HG03354 (cell line): Measurements from ENCODE around the gene PTGES3L.
"Not testable (repeated sequence)": the region's sequence is repeated elsewhere in the genome, so short reads cannot be mapped to it uniquely, and the experiment has no call there.

Source experiments
- ATAC-seq: cut with Tn5 transposase; IDR thresholded peaks from one replicate; pipeline ENCODE4 v1.9.1; 2021; ENCODE audit warnings: mild to moderate bottlenecking; ENCODE audit not compliant: unreplicated experiment, poor library complexity, severe bottlenecking

The PTGES3L gene

DNA sequence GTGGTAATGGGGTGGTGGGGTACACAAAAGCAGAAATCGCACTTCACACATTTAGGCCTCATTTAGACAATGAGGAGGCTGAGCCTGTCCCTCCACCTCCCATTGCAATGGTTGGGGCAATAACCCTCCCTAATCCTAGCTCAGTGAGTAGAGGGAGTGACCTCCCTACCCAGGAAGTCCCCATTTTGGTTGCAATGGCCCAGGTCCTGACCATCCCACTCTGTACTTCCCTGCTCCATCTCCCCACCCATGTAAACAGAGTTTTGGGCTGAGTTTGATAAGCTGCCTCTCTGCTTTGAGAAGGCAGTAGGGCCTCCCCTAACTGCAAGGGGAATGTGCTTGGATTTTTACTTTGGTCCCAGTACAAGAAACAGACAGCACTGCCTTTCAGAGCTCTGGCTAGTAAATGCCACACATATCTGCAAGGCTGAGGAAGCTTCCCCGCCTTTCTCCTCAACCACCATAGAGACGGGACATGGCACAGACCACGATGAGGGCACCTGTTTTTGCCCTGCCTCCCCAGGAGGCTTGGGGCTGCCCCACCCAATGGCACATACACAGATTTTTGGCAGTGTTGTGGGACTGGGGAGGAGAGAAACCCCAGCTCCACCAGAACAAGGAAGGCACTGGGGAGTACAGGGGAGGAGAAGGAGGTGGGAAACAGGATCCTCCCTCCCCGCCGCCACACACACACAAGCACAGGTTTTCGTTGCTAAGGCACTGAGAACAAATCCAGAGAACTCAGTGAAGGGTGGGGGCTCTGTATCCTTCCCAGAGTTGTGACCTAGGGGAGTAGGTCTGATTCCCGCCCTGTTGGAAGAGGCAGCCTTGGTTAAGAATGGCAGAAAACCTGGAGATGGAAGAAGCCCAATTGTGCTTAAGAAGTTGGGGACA, 35.0 kb upstream of the PTGES3L start:
- no peak for ATAC-seq

DNA sequence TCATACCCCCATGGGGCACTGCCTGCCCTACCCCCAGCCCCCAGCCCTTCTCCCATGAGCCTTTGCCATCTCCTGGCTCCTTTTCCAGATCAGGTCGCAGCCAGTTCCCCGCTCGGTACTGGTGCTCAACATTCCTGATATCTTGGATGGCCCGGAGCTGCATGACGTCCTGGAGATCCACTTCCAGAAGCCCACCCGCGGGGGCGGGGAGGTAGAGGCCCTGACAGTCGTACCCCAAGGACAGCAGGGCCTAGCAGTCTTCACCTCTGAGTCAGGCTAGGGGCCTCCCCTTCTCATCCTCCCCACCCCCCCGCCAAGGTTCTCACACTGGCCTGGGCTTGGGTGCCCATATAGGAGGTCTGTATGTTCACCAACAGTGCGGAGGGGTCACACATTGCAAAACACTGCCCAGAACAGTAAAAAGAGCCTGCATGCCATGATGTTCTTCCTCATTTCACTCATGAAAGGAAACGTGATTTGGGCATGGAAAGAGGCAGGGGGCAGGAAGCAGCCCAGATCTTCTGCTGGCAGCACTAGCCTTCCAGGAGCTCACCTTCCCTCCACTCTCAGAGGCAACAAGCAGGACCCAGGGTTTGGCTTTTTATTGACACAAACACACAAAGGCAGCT, 34.3 kb upstream of the PTGES3L start:
- no peak for ATAC-seq

GRCh38 chr17:43013296-43013695, 33.4 kb upstream of the PTGES3L start:
- no peak for ATAC-seq

DNA sequence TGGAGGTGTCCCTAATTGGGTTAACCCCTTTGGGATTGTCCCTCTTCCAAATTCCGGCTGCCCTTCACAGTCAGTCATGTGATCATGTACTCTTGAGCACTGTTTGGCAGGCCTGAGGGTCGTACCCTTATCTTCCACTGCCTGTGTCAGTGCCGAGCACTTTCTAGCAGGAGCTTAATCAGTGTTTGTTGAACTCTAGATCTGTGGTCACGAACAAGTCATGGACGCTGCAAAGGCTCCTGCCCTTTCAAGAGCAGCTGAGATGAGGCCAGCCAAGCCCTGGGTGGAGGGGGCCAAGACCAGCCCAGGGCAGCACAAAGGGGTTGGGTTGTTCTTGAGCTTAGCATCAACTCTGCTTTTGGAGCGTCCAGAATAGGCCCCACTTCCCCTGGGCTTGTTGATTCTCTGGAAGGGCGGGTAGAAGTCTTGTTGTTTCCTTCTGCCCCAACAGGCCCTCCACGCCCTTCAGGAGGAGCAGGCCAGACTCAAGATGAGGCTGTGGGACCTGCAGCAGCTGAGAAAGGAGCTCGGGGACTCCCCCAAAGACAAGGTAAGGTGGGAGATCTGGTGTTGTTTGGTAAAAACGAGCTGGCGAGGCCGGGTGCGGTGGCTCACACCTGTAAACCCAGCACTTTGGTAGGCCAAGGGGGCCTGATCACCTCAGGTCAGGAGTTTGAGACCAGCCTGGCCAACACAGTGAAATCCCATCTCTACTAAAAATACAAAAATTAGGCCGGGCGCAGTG, 32.0 kb upstream of the PTGES3L start:
- no peak for ATAC-seq

- no peak for ATAC-seq
These were observed 30.9 kb upstream of the PTGES3L start for GRCh38 chr17:43010667-43011308.

GRCh38 chr17:43006639-43007551, 27.0 kb upstream of the PTGES3L start, which contains the start of gene IFI35:
Gene IFI35 (plus strand): TSS chr17:43006784. CDS start chr17:43006948, 164 bp downstream.
- ATAC-seq, result peak; percentile 83

GRCh38 chr17:43003542-43004172, 23.8 kb upstream of the PTGES3L start:
- ATAC-seq, result no peak

GRCh38 chr17:43000894-43001293, 21.0 kb upstream of the PTGES3L start:
- not testable (repeated sequence) for ATAC-seq

DNA sequence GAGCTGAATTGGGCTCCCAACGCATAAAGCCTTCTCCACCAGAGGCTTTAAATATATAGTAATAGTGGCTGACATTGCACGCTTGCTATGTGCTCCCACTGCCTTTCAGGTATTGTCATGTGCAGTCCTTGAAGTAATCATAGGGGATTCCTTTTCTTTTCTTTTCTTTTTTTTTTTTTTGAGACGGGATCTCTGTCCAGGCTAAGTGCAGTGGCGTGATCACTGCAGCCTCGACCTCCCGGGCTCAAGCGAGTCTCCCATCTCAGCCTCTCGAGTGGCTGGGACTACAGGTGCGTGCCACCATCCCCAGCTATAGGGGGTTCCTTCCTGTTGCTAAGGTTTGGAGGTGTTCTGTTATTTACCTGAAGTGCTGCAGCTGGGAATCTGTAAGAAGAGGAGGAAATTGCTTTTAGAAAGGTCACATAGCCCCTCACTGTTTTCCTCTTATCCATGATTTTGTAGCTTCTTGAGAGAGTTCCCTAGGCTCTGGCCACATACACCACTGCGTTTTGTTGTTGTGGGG, 19.2 kb upstream of the PTGES3L start:
- no peak for ATAC-seq

- ATAC-seq, result peak; percentile 93
These were observed 18.4 kb upstream of the PTGES3L start, which contains the start of gene RPL27 for GRCh38 chr17:42997984-42998938. Gene RPL27 (plus strand): TSS chr17:42998419. CDS start chr17:42998751, 332 bp downstream.

DNA sequence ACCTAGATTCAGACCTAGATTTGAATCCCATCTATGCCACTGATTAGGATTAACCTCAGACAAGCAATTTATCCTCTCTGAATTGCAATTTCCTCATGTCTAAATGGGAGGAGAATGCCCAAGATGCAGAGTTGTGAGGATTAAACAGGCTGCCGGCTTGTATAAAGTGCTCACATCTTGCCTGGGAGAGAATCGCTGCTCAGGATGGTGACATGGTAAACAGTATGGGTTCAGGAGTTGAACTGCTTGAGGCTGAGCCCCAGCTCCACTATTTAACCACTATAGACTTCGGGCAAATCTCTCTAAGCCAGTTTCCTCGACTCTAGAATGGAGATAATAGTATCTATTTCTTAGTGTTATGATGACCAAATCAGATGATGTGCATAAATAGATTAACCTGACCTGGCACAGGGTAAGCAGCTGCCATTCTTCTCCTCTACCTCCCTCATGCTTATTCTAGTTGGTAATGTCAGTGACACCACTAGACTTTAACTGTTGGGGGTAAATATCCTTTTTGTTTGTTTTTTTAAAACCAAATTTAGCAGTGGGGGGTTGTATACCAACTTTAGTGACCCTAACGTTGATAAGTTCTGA, 17.6 kb upstream of the PTGES3L start:
- no peak for ATAC-seq

- not testable (repeated sequence) for ATAC-seq
These were observed 14.0 kb upstream of the PTGES3L start for GRCh38 chr17:42993913-42994312.

- ATAC-seq, result no peak
These were observed 13.0 kb upstream of the PTGES3L start for GRCh38 chr17:42992872-42993271.

- no peak for ATAC-seq
These were observed 11.6 kb upstream of the PTGES3L start for GRCh38 chr17:42991471-42991870.

DNA sequence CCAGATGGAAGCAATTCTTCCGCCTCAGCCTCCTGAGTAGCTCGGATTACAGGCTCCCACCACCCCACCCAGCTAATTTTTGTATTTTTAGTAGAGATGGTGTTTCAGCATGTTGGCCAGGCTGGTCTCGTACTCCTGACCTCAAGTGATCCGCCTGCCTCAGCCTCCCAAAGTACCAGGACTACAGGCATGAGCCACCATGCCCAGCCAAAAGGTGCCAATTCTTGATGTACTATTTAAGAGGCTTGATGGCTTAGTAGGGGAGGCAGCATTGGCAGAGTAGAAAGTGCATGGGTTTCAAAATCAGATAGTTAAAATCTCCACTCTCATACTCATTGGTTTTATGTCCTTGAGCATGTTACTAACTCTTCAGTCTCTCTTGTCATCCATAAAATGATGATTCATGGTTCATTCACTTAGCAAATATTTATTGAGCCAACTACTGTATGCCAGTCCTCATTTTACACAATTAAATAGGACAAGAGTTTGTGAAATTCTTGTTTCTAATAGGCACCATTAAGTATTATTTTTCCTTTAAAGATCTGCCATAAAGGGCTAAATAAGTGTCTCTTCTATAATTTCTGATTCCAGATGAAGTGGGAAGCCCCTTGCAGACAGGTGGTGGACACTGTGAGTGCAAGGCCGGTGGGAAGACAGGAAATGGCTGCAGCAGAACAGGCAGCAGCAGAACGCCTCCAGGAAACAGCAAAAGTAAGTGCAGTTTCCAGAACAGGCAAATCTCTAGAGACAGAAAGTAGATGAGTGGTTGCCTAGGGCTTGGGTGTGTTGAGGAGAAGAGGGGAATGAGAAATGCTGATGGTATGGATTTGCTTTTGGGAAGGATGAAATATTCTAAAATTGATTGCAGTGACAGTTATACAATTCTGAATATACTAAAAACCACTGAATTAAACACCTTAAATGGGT, 10.1 kb upstream of the PTGES3L start:
- no peak for ATAC-seq

DNA sequence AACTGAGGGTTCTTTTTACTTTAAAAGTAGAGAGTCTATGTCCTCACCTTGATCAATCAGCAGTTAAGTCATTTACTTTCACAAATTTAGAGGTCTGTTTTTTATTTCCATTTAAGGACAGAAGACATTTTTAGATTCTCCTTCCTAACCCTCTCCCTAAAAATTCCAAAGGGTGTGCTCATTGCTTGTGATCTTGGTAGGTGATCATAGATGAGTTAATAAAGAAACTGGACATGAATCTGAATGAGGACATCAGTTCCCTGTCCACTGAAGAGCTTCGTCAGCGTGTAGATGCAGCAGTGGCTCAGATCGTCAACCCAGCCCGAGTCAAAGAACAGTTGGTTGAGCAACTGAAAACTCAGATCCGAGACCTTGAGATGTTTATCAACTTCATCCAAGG, 9.3 kb upstream of the PTGES3L start:
- no peak for ATAC-seq
